ENCODE results near the gene SALL4. TPM values are rescaled to one million over a fixed set of nuclear protein-coding genes. Genes with fewer than 3 reads are reported as not detected.
"Not testable (repeated sequence)": the region's sequence is repeated elsewhere in the genome, so short reads cannot be mapped to it uniquely, and the experiment has no call there.

Gene SALL4
- polyA plus RNA-seq (2013, experiment 1 of 2; ENCODE audit: insufficient read length): 2.3 TPM
- polyA plus RNA-seq (2013, experiment 2 of 2; ENCODE audit: insufficient read length): 2.7 TPM

DNA sequence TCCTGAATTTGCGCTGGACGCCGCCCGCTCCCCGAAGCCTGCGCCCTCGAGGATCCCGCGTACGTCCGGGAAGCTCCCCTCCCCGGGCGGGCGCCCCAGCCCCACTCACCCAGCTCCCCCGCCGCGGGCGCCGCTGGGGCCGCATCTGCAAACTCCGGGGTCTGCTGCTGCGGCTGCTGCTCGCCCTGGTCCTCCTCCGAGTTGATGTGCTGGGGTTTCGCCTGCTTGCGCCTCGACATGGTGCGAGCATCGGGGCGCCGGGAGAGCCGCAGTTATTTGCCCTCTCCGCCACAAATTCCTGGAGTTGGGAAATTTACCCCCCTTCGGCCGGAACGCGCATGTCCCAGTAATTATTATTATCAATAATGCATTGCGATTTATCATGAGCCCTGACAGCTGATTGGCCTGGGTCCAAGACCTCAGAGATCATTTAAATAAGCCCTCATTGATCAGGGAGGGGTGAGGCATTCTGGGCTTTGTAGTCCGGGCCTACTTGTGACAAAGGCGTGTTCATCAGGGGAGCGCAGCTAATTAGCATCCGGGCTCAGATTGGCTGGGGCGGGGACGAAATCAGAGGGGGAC, at the start of gene SALL4:
TSS of gene SALL4 (minus strand) at position 352 of the 582 bp plus-strand sequence. CDS start at position 239, 113 bp downstream.
- peak; percentile 28 for DNase-seq

DNA sequence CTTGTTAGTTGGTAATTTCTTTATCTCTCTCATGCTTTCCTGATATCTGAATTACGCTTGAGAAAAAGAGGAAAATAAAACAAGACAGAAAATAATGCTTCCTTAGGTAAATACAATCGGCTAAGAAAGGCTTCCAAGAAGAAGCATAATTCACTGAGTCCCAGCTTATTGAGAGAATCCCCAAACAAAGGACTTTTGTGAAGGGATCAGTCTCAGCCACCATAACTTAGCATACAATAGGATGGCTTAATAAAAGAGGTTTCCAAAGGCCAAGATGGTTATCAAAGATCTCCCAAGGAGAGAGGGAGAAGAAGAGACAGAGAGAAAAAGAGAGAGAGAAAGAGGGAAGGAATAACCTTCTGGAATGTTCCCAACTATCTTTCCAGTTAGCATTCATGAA, 46.0 kb upstream of the SALL4 start:
- DNase-seq: no peak

DNA sequence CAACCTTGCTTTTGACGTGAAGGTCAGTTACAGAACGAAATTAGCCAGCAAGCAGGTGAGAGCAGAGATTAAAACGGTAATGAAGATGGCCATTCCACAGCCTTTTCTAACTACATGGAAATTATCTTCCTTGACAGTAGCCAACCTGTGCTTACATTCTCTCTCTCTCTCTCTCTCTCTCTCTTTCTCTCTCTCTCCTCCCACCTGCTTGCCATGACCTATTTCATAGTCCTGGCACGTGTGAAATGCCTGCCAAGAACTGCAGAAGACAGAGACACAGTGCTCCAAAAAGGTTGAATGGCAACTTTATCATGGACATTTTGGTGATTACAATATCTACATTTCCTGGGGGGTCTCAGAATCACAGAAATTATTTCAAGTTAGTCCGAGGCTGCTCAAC, 38.5 kb upstream of the SALL4 start:
- no peak for DNase-seq

DNA sequence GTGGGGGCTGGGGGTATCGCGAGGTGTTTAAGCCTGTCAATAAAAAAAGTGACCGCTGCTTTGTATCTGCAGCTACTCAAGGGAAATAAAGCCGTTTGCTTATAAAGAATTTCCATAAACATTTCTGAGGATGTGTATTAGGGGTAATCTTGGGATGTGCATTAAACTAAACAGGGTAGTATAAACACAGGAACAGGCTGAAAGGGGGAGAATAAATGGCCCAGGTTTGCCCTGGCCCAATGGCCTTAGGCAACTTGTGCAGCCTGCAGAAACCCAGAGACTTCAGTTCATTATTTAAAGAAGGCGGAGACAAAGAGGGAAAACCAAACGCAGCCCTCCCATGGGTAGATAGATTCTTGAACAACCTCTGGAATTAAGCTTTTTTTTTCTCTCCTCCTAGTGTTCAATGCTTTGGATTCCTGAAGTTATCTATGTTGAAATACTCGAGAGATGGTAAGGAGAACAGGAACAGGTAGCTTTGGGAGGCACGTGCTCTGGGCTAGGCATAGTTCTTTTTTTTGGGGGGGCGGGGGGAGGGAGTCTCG, 35.6 kb upstream of the SALL4 start:
- DNase-seq: no peak

DNA sequence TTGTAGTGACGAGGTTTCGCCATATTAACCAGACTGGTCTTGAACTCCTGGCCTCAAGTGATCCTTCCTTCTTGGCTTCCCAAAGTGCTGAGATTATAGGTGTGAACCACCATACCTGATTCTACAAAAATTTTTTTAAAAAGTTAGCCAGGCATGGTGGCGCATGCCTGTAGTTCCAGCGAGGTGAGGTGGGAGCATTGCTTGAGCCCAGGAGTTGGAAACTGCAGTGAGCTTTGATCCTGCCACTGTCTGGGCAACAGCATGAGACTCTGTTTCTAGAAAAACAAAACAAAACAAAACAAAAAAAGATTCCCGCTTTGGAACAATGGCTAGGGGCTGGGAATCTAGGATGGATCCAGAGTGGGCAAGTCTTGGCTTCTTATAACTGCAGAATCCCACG, 35.1 kb upstream of the SALL4 start:
- no peak for DNase-seq

DNA sequence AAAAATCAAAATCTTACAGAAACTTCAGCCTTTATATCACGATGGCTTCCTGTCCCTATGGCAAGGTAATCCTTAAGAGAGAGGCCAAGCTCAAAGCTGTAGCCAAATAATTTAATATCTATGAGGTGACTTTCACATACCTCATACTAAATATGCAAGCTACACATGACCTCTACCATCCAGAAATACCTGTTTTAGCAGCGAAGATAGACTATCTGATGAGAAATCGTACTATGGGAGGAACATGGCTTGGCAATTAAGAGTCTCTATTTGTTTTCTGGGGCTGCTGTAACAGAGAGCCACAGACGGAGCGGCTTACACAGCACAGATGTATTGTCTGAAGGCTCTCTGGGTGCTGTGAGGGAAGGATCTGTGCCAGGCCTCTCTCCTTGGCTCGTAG, 31.0 kb upstream of the SALL4 start:
- DNase-seq: no peak

DNA sequence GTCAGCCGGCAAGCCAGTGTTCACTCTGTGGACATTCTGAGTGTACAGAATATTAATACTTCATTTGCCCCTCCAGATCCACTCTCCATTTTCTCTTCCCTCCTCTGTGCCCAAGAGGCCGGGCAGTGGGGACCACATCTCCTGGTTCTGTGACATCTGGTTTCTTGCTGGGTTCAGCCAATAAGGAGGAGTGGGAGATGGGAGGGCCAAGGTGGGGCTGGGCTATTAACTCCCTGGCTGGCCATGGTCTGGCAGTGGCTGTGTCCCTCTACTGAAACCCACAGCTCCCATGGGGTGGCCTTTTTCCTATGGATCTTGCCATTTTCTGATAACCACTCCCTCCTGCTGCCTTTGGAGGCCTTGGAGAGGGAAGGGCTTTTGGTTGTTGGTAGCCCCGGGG, 30.0 kb upstream of the SALL4 start:
- no peak for DNase-seq

DNA sequence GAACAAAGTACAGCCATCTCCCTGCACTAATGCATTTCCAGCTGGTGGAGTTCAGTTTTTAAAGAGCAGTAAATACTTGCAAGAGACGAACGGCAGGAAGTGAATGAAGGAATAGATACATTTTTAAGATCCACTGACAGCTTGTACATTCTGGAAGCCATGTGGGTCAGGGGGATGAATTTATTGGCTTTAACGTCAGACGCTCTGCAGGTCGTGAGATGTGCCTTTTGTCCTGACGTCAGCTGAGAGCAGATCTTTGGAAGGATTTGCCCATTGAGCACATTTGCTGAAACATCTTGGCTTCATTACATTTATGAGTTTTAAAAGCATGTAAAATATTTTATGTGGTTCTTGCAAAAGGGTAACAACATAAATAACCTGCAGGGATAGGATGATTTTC, 29.5 kb upstream of the SALL4 start:
- peak; percentile 91 for DNase-seq

DNA sequence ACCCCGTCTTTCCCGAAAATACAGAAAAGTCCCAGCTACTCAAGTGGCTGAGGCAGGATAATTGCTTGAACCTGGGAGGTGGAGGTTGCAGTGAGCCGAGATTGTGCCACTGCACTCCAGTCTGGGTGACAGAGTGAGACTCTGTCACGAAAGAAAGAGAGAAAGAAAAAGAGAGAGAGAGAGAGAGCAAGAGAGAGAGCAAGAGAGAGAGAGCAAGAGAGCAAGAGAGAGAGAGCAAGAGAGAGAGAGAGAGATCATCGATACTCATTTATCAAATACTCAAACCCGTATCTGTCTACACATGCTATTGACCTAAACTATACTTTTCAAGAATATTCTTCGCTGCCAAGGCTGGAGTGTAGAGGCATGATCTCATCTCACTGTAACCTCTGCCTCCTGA, 28.2 kb upstream of the SALL4 start:
- DNase-seq: no peak

DNA sequence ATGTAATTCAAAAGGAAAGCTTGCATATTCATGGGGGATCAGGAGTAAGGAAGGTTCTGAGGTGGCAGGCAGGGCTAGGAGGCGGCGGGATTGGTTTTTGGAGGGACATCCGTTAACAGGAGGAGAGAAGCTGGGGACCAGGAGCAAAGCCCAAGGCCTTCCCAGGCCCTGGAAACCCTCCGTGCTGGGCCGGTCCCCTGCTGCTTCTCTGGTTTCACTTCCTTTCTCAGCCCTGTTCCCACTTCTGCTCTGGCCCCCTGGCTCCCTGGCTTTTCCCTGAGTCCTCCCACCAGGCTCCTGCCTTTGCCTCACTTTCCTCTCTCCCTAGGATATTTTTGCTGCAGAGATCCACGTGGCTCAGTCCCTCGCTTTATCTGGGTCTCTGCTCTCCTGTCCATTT, 26.4 kb upstream of the SALL4 start:
- DNase-seq: no peak

DNA sequence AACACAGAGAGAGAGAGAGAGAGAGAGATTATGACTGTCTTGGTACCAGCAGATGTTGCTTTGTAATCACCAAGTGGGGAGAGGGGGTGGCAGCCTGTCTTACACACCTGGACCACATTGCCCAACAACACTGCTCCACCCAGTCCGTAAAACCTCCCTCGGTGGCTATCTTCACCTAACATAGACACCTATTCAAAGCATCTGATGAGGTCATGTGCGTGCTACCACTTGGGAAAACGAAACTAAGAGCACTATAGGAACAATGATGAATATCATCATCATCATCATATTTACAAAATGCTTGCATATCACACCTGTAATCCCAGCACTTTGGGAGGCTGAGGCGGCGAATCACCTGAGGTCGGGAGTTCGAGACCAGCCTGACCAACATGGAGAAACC, 24.1 kb upstream of the SALL4 start:
- DNase-seq: no peak

DNA sequence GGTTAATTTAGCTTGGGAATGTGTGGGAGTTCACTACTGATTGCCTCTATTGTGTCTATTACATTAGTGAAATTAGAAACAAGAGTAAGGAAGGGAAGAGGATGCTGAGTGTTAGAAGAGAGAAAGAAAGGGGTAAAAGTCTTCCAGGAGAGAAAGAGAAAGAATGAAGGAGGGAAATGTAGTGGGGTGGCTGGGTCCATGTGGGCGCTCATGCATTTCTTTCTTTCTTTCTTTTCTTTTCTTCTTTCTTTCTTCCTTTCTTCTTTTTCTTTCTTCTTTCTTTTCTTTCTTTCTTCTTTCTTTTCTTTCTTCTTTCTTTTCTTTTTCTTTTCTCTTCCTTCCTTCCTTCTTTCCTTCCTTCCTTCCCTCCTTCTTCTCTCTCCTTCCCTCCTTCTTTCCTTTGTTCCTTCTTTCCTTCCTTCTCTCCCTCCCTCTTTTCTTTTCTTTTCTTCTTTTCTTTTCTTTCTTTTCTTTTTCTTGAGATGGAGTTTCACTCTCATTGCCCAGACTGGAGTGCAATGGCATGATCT, 16.2 kb upstream of the SALL4 start:
- no peak for DNase-seq

DNA sequence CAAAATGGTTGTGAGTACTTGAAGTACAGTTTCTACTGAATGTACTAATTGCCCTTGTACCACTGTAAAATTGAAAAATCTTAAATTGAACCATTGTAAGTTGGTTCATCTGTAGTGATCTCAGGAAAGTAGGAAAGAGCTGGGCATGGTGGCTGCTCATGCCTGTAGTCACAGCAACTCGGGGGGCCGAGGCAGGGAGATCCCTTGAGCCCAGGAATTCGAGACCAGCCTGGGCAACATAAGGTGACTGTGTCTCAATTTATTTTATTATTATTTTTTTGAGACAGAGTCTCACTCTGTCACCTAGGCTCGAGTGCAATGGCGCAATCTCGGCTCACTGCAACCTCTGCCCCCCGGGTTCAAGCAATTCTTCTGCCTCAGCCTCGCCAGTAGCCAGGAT, 14.5 kb upstream of the SALL4 start:
- DNase-seq: not testable (repeated sequence)

DNA sequence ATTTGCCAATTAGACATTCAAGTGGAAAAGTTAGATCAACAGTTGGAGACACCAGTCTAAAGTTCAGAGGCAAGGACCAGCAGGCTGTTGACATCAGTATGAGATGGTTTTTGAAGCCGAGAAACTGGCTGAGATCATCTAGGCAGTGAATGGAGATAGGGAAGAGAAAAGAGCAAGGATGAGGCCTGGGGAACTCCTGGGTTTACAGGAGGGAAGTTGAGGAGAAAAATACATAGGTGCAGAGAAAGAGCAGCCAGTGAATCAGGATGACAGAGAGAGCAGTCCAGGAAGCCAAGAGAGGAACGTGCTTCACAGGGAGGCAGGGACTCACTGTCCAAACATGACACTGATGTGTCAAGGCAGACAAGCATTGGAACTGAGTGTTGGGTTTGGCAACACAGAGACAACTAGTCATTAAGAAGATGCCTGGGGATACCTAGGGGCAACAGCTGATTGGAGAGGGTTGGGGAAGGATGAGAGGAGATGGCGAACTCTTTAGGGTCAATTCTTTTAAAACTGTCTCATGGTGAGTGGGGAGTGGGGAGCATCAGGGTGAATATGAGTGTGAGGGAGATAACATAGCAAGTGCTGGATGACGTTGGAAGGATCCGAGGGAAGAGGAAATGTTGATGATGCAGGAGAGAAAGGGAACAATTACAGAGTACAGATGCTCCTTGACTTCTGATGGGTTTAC, 13.2 kb upstream of the SALL4 start:
- no peak for DNase-seq

DNA sequence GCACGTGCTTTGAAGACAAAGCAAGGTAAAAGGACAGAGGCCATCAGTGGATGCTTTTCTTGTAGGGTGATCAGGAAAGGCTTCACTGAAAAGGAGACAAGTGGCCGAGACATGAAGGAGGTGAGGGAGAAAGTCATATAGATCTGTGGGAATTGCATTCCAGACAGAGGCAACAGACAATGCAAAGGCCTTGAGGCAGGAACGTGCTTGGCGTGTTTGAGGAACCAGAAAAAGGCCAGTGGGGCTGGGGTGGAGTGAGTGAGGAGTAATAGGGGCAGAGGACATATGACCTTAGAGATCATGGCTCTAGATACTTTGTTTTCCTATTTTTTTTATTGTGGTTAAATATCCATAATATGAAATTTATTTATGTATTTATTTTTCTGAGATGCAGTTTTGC, 10.5 kb upstream of the SALL4 start:
- no peak for DNase-seq

DNA sequence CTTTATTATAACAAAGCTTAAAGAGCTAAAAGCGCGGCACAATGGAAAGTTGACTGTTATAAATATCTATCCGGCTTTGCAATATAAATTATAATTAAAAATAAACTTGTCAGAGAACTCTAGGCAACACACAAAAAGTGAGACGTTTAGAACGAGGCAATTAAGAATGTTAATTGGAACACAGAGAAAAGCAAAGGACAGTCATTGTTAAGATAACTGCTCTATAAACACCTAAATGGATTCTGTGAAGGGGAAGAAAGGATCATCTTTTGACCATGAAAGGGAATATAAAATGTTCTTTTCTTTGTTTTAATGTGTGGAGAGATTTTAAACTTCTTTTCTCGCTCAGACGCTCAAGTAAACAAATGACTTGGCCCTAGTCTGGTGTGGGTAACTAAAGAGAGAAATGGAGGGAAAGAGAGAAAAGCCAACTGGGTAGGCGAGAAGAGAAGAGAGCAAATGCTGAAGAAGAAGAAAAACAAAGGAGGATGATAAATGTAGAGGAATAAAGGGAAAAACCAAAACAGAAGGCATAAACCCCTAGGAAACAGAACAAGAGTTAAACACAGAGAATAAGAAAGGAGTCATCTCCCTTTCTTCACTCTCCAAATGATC, 9.3 kb upstream of the SALL4 start:
- no peak for DNase-seq

DNA sequence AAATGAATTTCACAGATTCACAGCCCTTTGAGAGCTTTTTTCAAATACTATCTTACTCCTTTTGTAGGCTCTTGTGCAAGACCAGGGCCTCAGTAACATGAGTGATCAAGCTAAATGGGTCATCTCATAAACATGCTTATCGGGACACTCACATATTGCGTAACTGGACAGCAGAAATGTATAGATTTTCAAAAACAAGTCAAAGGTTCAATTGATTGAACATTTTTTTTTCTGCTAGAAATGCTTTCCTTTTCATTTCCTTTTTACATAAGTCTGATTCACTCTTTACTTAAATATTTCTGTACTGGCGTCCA, 8.7 kb upstream of the SALL4 start:
- peak; percentile 70 for DNase-seq

DNA sequence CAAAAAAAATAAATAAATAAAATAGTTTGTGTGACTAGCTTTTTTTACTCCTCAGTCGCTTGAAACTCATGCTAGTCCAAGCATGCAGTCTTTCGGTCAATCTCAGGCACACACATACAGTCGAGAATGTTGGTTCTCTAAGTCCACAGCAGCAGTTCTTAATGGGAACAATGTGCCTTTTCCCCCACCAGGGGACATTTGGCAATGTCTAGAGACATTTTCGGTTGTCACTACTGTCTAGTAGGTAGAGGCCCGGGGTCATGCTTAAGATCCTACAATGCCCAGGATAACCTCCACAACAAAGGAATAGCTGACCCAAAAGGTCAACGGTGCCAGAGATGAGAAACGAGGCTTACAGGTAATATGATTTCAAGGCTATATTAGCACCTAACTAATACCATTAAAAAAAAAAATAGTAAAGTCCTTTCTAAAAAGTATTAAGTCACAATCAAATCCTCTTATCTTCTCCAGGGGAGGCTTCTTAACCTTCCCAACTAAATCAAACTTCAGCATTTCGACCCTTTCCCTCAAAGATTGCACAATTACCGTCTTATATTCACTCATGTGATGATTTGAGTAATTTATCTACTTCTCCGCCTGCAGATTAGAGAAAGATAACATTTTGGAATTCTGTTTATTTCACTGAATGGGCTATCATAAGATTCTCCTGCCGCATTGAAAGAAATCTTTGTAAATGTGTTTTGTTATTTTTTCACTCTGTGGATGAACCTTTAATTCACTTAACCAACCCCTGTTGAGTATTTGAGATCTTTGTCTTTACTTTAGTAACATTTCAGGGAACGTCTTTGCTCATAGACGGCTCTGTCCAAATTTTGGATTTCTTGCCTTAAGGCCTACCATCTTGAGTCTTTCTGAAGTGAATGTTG, 8.1 kb upstream of the SALL4 start:
- no peak for DNase-seq

DNA sequence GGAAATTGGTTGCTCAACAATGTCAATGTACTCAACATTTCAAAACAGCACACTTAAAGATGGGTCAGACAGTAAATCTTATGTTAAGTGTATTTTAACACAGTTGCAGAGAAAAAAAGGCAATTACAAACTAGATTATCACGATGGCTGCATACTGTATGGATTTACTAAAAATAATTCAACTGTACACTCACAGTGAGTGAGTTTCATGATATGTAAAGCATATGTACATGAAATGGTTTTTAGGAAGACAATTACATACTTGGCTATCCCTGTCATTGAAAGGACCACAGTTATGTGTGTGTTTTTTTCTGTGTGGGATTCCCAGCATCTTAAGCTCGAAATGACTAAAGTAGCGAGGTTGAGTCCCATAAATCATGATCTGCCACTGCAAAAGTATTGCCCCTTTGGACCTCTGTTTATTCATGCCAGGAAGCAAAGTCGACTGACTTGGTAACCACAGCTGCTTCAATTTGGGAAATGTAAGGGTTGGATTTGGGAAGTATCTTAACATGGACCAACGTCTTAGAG, 5.5 kb upstream of the SALL4 start:
- DNase-seq: peak; percentile 97

DNA sequence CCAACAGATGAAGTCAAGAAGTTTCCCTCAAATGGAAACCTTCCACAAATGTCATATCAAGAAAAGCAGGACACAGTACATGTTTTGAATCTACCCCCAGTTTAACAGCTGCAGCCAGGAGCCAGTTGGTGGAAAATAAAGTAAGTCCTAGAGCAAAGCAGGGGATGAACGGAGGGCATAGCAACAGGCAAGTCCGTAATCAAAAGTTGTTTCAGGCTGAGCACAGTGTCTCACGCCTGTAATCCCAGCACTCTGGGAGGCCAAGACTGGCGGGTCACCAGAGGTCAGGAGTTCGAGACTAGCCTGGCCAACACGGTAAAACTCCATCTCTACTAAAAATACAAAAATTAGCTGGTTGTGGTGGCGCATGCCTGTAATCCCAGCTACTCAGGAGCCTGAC, 2.4 kb upstream of the SALL4 start:
- DNase-seq: no peak

DNA sequence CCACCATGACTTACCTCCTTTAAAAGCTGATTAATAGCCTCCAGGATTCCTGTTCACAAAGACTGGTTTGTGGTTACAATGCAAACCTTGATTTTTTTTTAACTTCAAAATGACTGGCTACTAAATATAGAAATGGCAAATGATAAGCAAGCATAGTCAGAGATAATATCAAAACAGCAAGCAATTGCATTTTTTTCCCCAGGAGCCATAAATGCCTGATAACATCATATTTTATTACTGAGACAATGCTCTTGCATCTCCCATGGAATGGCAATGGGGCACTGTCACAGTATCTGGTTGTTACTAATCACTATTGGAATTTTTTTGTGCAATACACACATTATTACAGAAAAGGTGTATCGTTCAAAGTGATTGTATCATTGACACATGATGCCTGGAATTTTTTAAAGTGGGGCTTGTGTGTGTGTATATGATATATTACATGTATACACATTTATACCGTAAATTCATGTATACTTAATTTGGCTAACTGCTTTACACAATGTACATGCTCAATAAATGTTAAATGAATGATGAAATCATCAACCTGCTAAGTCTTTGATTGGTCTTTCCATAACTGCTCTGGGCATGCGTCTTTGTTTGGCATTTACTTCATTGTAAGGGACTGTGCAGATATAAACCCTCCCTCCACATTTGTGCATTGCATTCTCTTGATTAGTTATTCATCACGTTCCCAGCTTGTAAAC, 980 bp upstream of the SALL4 start:
- DNase-seq: peak; percentile 47

DNA sequence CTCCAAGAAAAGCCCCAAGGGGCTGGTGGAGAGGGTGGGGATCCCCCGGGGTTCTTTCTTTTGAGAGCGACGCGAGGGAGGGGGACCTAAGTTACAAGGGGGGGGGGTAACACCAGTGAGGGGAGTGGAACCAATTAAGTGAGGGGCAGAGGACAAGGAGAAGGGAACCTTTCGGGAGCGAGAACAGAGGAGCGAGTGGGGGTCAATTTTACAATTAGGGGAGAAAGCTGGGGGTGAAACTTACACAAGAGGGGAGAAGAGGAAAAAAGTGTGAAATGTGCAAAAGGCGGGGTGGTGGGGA, 548 bp downstream of the SALL4 start:
- DNase-seq: no peak
